ENCODE data around the gene DOCK1. TPM values are rescaled to one million over a fixed set of nuclear protein-coding genes. Genes with fewer than 3 reads are reported as not detected.

The DOCK1 gene
- total RNA-seq, 2 experiments from 2014 or later: 0.22 to 0.29 TPM

DNA sequence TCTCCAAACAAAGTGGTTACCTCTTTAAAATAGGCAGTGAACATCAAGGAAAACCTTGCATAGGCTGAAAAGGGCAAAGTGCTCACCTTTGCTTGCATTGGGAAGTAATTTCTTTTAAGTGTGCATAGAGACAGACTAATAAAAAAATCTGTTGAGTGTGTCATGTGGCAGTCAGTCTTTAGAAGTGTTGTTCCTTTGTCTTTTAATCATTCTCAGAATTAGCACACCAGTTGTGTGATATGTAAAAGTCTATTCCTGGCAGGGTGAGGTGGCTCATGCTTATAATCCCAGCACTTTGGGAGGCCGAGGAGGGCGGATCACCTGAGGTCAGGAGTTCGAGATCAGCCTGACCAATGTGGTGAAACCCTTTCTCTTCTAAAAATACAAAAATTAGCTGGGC lies 174.2 kb downstream of the DOCK1 start:
- Mint-ChIP-seq H3K9me3 (no peaks in the 10 kb centered on the region), H3K36me3 (no peaks in the 10 kb centered on the region), H3K27me3 (no peaks in the 10 kb centered on the region), H3K4me1 (ENCODE audit: low read depth) (no peaks in the 10 kb centered on the region), H3K27ac (no peak overlapping the region), H3K4me3 (no peak overlapping the region)
- POLR2A ChIA-PET: no interaction called here
- intact Hi-C loops (cut with micrococcal nuclease): no loop called here
- CTCF ChIA-PET: no interaction called here
- no peak for DNase-seq

DNA sequence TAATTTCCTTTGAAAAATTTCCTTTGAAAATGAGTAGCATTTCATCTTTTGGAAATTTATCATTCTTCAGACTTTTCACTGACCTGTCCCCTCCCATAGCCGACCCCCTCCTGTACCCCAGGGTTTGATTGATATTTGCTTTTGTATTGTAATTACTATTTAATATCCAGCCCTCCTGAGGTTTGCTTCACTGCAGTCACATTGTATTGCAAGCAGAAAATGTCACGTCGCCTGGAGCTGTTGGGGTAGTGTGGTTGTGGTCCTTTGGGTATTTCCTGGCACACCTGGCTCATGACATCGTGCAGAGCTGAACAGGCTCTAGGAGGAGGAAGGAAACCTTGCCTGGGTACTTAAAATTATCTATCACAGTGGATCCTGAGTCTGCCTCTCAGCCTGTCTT lies 175.1 kb downstream of the DOCK1 start:
- Mint-ChIP-seq H3K4me3 (no peak overlapping the region), H3K9me3 (no peaks in the 10 kb centered on the region), H3K36me3 (no peaks in the 10 kb centered on the region), H3K27me3 (no peaks in the 10 kb centered on the region), H3K27ac (no peak overlapping the region), H3K4me1 (ENCODE audit: low read depth) (no peaks in the 10 kb centered on the region)
- ChIA-PET CTCF (no interaction called here), POLR2A (no interaction called here)
- intact Hi-C loops (cut with micrococcal nuclease): no loop called here
- no peak for DNase-seq

DNA sequence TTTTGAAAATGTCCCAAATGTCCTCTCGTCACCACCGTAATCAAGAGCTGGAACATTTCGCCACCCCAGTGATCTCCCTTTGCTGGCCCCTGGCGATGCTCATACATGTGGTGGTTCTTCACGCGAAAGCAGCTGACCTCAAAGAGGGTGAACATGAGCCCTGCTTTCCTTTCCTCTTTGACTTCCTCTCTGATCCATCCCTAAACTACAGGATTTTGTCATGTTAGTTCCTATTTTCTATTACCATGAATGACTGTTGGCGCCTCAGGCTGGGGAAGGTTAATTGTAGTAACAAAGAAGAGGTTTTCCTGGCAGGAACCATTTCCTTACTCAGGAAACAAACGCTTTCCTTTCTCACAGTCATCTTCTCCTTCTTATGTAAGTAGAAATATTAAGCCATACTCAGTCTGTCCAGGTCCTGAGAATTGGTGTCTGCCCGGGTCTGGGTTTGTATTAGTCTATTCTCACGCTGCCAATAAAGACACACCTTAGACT lies 176.7 kb downstream of the DOCK1 start:
- no peaks in the 10 kb centered on the region for H3K9me3 Mint-ChIP-seq
- no peaks in the 10 kb centered on the region for H3K36me3 Mint-ChIP-seq
- no peak for DNase-seq
- ChIA-PET CTCF (no interaction called here), POLR2A (no interaction called here)
- H3K4me3 Mint-ChIP-seq: no peak overlapping the region
- intact Hi-C loops (cut with micrococcal nuclease): no loop called here
- H3K27me3 Mint-ChIP-seq: no peaks in the 10 kb centered on the region
- H3K27ac Mint-ChIP-seq: no peak overlapping the region
- H3K4me1 Mint-ChIP-seq (ENCODE audit: low read depth): no peaks in the 10 kb centered on the region

DNA sequence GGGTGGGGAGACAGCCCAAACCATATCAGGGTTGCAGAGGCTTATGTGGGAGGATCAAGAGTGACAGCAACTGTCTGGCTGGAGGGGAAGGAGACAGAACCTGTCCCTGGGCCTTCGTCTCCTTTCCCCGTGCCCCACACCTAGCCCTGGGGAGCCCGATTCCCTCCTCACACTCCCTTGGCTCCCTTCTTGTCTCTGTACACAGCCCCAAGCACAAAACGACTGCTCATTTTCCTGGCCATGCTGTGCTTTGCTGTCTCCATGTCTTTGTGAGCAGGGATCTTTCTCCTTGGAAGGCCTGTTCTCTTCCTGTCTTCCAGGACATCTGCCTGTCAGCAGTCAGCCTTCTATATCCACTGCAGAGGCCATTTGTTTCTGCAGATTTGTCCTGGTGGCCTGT lies 177.4 kb downstream of the DOCK1 start:
- no peaks in the 10 kb centered on the region for H3K27me3 Mint-ChIP-seq
- intact Hi-C loops (cut with micrococcal nuclease): no loop called here
- CTCF ChIA-PET: no interaction called here

DNA sequence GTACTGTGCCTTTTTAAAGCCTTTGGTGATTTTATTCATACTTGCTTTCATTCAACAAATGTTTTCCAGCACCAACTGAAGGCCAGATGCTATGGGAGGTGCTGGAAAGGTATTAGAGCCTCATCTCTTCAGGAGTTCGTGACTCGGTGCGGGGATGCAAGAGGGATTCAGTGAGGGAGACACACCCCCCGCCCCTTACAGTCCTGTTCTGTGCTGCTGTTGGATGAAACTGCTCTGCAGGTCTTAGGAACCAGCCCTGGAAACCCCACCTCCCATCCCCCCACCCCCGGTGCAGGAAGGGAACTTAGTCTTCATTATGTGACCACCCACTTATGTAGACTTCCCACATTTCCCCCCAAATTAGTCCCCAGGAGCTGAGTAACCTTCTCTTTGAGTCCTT lies 180.7 kb downstream of the DOCK1 start:
- Mint-ChIP-seq H3K9me3 (no peaks in the 10 kb centered on the region), H3K4me1 (ENCODE audit: low read depth) (no peaks in the 10 kb centered on the region), H3K36me3 (no peaks in the 10 kb centered on the region), H3K4me3 (no peak overlapping the region), H3K27me3 (no peaks in the 10 kb centered on the region), H3K27ac (no peak overlapping the region)
- intact Hi-C loops (cut with micrococcal nuclease): no loop called here
- POLR2A ChIA-PET: no interaction called here
- DNase-seq: no peak
- CTCF ChIA-PET: no interaction called here

More for the DNA sequence above, 177.4 kb downstream of the DOCK1 start:
- Mint-ChIP-seq H3K36me3 (no peaks in the 10 kb centered on the region), H3K9me3 (no peaks in the 10 kb centered on the region), H3K27ac (no peak overlapping the region), H3K4me3 (no peak overlapping the region), H3K4me1 (ENCODE audit: low read depth) (no peaks in the 10 kb centered on the region)
- POLR2A ChIA-PET: no interaction called here
- DNase-seq: no peak

DNA sequence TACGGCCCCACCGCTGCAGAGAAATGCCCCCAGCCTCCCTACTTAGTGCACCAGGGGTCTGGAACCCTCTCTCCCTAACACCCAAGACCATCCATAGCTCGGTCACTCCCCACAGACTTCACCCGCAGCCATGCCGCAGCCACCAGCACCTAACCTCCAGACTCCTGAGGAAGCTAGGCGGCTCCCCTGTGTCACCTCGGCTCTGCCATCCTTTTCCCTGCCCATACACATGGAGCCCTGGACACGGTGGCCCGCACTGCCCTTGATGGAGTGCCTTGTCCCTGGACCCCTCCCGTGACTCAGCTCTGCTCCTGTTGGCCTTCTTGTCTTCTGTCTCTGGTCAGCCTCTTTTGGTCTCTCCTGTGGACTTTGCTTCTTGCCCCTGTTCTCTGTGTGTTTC lies 183.7 kb downstream of the DOCK1 start:
- ChIA-PET CTCF (no interaction called here), POLR2A (no interaction called here)

DNA sequence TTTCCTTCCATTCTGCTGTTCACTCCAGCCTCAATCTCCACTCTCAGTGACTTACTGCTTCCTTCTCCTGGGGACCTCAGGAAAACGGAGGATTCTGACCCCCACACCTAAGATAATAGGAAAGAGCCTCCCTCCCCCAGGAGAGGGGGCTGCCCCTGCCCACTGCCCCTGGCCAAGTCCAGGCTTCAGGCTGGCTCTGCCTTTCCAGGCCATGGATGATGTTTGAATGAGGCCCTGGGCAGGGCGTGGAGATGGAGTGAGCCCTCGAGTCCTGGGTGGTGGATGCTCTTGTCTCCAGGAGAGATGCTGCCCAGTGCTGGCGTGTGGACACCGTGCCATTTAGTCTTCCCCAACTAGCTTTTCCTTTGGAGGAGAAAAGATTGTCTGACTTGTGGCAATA lies 184.2 kb downstream of the DOCK1 start:
- Mint-ChIP-seq H3K9me3 (no peaks in the 10 kb centered on the region), H3K4me1 (ENCODE audit: low read depth) (no peaks in the 10 kb centered on the region), H3K27ac (no peak overlapping the region), H3K27me3 (no peaks in the 10 kb centered on the region), H3K4me3 (no peak overlapping the region), H3K36me3 (no peaks in the 10 kb centered on the region)
- ChIA-PET CTCF (no interaction called here), POLR2A (no interaction called here)
- intact Hi-C loops (cut with micrococcal nuclease): no loop called here
- no peak for DNase-seq

More for the DNA sequence above, 183.7 kb downstream of the DOCK1 start:
- Mint-ChIP-seq H3K4me3 (no peak overlapping the region), H3K27me3 (no peaks in the 10 kb centered on the region), H3K9me3 (no peaks in the 10 kb centered on the region), H3K36me3 (no peaks in the 10 kb centered on the region), H3K4me1 (ENCODE audit: low read depth) (no peaks in the 10 kb centered on the region), H3K27ac (no peak overlapping the region)
- intact Hi-C loops (cut with micrococcal nuclease): no loop called here
- DNase-seq: no peak

DNA sequence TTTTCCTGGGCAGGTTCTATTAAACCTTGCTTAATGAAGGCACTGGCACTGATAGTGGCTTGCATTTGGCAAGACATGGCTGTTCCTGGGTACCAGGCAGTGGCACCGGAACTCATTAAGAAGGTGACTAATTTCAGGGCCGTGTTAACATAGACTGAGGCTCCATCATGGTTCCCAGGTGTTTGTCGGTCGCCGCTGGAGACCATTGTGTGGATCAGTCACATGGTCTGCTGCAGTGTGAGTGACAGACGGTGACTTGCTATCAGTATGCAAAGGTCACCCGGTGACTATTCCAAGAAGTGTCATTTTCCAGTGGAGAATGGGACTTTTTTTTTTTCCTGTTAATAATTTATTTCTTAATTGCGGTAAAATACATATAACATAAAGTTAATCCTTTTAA lies 184.9 kb downstream of the DOCK1 start:
- intact Hi-C loops (cut with micrococcal nuclease): no loop called here
- H3K4me1 Mint-ChIP-seq (ENCODE audit: low read depth): no peaks in the 10 kb centered on the region
- DNase-seq: no peak
- H3K9me3 Mint-ChIP-seq: peaks cover under 1% of the 10 kb centered on the region
- H3K27me3 Mint-ChIP-seq: no peaks in the 10 kb centered on the region
- H3K27ac Mint-ChIP-seq: no peak overlapping the region
- POLR2A ChIA-PET: no interaction called here
- CTCF ChIA-PET: no interaction called here
- no peak overlapping the region for H3K4me3 Mint-ChIP-seq
- no peaks in the 10 kb centered on the region for H3K36me3 Mint-ChIP-seq

DNA sequence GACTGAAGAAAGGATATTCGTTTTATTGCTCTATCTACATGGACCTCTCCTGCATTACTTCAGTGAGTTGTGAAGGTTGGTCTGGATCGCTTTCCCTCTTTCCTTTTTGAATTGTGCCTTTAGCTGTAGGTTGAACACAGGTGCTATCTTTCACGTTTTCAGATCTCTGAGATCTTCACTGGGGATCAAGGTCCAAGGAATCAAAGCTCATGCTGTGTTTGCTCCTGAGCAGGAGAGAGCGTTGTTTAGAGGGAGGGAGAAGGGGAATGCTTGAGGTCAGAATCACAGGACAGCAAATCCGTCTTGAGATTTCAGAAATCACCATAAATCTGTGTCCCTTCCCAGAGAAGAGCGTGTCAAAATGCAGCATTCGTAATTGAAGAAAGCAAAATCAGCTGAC lies 186.1 kb downstream of the DOCK1 start:
- H3K4me3 Mint-ChIP-seq: no peak overlapping the region
- H3K27me3 Mint-ChIP-seq: no peaks in the 10 kb centered on the region
- H3K9me3 Mint-ChIP-seq: peaks cover 3% of the 10 kb centered on the region
- intact Hi-C loops (cut with micrococcal nuclease): no loop called here
- H3K4me1 Mint-ChIP-seq (ENCODE audit: low read depth): no peaks in the 10 kb centered on the region
- H3K27ac Mint-ChIP-seq: no peak overlapping the region
- DNase-seq: no peak
- POLR2A ChIA-PET: no interaction called here
- H3K36me3 Mint-ChIP-seq: no peaks in the 10 kb centered on the region
- CTCF ChIA-PET: no interaction called here

DNA sequence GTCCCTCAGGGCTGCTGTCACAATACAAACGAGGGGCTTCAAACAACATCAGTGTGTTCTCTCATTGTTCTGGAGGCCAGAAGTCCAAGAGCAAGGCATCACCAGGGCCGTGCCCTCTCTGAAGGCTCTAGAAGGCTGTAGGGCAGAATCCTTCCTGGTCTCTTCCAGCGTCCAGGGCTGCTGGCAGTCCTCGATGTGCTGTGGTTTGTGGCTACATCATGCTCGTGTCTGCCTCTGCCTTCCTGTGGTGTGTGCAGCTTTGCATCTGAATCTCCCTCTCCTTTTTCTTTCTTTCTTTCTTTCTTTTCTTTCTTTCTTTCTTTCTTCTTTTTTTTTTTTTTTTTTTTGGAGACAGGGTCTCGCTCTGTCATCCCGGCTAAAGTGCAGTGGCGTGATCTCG lies 187.7 kb downstream of the DOCK1 start:
- no peak overlapping the region for H3K27ac Mint-ChIP-seq
- no peaks in the 10 kb centered on the region for H3K27me3 Mint-ChIP-seq
- peaks cover 3% of the 10 kb centered on the region for H3K9me3 Mint-ChIP-seq
- no peaks in the 10 kb centered on the region for H3K36me3 Mint-ChIP-seq
- ChIA-PET CTCF (no interaction called here), POLR2A (interaction anchor here (0.6 kb wide), 1 partner anchor 27 kb away, joined by 4 read pairs; no protein-coding TSS in a partner anchor)
- no peak overlapping the region for H3K4me3 Mint-ChIP-seq
- intact Hi-C loops (cut with micrococcal nuclease): no loop called here
- no peaks in the 10 kb centered on the region for H3K4me1 Mint-ChIP-seq (ENCODE audit: low read depth)
- DNase-seq: no peak

DNA sequence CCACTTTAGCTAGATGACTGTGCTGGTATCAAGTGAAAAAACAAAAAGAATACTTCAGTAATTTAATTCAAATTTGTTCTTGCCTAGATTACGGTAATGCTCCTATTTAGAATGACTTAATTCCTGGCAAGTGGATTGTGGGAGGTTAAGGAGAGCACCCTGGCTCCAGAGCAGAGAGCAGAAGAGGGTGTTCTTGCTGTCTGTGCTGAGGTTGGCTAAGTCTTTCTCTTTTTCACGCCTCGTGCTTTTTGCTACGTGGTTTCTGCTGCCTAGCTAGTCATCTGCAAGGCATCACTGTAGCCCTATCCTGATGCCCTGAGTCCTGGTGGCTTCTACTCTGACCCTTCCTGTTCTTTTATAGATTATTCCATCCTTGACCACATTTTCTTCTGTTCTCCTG lies 189.8 kb downstream of the DOCK1 start:
- Mint-ChIP-seq H3K4me3 (no peak overlapping the region), H3K27me3 (no peaks in the 10 kb centered on the region), H3K36me3 (no peaks in the 10 kb centered on the region), H3K9me3 (peaks cover 3% of the 10 kb centered on the region), H3K4me1 (ENCODE audit: low read depth) (no peaks in the 10 kb centered on the region), H3K27ac (no peak overlapping the region)
- no peak for DNase-seq
- ChIA-PET POLR2A (no interaction called here), CTCF (no interaction called here)
- intact Hi-C loops (cut with micrococcal nuclease): no loop called here

DNA sequence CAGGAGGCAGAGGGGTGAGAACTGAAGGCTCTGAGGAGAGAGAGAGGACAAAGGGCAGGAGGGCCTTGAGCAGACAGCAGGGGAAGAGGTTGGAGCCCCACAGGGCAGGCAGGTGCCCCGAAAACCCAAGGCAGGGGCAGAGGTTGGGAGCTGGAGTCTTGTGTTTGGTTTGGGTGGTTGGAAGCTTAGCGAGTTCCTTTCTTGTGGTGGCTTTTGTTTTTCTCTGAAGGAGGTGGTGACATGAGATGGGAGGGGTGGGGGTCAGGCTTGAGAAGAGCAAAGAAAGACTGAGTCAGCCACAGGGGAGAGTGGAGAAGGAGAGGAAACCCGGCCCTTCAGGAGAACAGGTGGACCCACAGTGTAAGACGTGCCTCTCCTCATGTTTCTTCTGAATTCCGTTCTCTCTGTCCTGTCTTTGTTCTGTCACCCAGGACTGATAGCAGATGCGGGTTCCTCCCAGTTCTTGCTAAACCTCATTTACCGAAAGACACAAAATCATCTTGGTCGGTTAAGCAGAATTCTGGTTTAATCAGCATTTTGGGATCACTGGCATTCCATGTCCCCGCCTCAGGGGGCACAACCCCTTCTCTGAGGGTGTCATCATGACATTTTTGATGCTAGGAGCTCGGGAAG lies 195.9 kb downstream of the DOCK1 start:
- H3K27me3 Mint-ChIP-seq: no peaks in the 10 kb centered on the region
- H3K9me3 Mint-ChIP-seq: no peaks in the 10 kb centered on the region
- ChIA-PET CTCF (no interaction called here), POLR2A (no interaction called here)
- intact Hi-C loops (cut with micrococcal nuclease): no loop called here
- no peak for DNase-seq
- no peak overlapping the region for H3K27ac Mint-ChIP-seq
- no peaks in the 10 kb centered on the region for H3K4me1 Mint-ChIP-seq (ENCODE audit: low read depth)
- no peak overlapping the region for H3K4me3 Mint-ChIP-seq
- H3K36me3 Mint-ChIP-seq: no peaks in the 10 kb centered on the region

DNA sequence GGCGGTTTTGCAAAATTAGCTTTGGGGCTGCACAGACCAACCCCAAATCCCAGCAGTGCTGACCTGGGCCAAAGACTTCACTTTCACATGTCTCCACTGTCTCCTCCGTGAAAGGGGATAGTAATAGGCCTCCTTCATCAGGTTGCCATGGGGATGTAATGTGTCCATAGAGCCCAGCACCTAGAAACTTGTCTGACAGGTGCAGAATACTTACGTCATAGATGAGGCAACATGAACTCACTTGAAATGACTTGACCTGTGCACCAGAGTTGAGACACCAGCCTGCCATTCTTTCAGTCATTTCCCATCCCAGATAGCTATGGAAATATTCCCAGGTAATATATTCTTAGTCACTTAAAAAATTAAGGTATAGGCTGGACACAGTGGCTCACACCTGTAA lies 196.9 kb downstream of the DOCK1 start:
- POLR2A ChIA-PET: no interaction called here
- no peak overlapping the region for H3K4me3 Mint-ChIP-seq
- H3K9me3 Mint-ChIP-seq: no peaks in the 10 kb centered on the region
- intact Hi-C loops (cut with micrococcal nuclease): no loop called here
- no peaks in the 10 kb centered on the region for H3K27me3 Mint-ChIP-seq
- H3K27ac Mint-ChIP-seq: no peak overlapping the region
- no peaks in the 10 kb centered on the region for H3K4me1 Mint-ChIP-seq (ENCODE audit: low read depth)
- no peak for DNase-seq
- CTCF ChIA-PET: no interaction called here
- no peaks in the 10 kb centered on the region for H3K36me3 Mint-ChIP-seq

DNA sequence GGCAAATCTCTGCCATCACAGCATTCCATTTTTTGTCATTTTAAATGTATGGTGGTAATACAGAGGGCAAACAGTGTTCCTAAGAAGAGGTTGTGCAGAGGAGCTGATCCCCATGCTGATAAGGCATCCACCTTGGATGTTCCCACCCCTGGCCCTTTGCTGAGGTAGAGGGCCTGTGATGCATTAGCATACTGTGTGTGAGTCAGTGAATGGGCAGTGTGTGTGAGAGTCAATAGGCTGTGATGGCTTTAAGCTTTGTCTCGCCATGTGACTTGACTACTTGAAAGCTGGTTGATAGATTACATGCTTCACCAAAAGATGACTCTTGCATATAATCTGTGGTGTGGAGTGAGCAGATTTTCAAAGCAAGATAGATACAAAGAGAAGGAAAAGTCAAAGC lies 209.9 kb downstream of the DOCK1 start:
- H3K27ac Mint-ChIP-seq: no peak overlapping the region
- H3K4me3 Mint-ChIP-seq: no peak overlapping the region
- no peaks in the 10 kb centered on the region for H3K36me3 Mint-ChIP-seq
- POLR2A ChIA-PET: no interaction called here
- intact Hi-C loops (cut with micrococcal nuclease): no loop called here
- peaks cover 1% of the 10 kb centered on the region for H3K27me3 Mint-ChIP-seq
- CTCF ChIA-PET: no interaction called here
- H3K4me1 Mint-ChIP-seq (ENCODE audit: low read depth): no peaks in the 10 kb centered on the region
- H3K9me3 Mint-ChIP-seq: peaks cover 3% of the 10 kb centered on the region
- no peak for DNase-seq
